Cardiac muscle cell (in vitro differentiated cells and primary cell): ENCODE results near the gene RNU1-4. TPM values are rescaled to one million over a fixed set of nuclear protein-coding genes. Genes with fewer than 3 reads are reported as not detected.
"Not testable (repeated sequence)": the region's sequence is repeated elsewhere in the genome, so short reads cannot be mapped to it uniquely, and the experiment has no call there.

ENCODE experiments used
- DNase-seq, 2 donors: peaks; one replicate each; pipeline versions ENCODE4 v3.0.0 to v3.0.0-alpha.2; 2010 to 2017; ENCODE audit warnings: low read depth in 1 of 2, low spot score in 1 of 2
- H3K27ac ChIP-seq: fragments of 200-600 bp; sonication (generic); 2 replicates; pipeline ENCODE4 v1.5.1; 2016
- H3K27me3 ChIP-seq: fragments of 200-600 bp; sonication (generic); 2 replicates; pipeline ENCODE4 v1.6.0; 2016; ENCODE audit warnings: control low read depth
- H3K36me3 ChIP-seq: fragments of 200-600 bp; sonication (generic); 2 replicates; pipeline ENCODE4 v1.5.1; 2016; ENCODE audit warnings: control low read depth
- H3K4me1 ChIP-seq: fragments of 200-600 bp; sonication (generic); 2 replicates; pipeline ENCODE4 v1.8.1; 2017; ENCODE audit warnings: low read depth, mild to moderate bottlenecking, mixed run types
- H3K4me3 ChIP-seq: fragments of 200-600 bp; sonication (generic); 2 replicates; pipeline ENCODE4 v1.5.1; 2016; ENCODE audit warnings: mild to moderate bottlenecking
- H3K9me3 ChIP-seq: fragments of 200-600 bp; sonication (generic); 2 replicates; pipeline ENCODE4 v1.5.1; 2017; ENCODE audit warnings: low read depth, mild to moderate bottlenecking, control low read depth
- polyA plus RNA-seq: library from polyadenylated mRNA; unstranded; fragments of >200 nt; fragmentation: Nextera tagmentation; extraction: Ambion mirVana; gene quantifications from 2 replicates; pipeline ENCODE4 v1.2.1, GENCODE V29; 2016
- total RNA-seq: library from RNA; depleted of rRNA; stranded (reverse); fragments of >200 nt; gene quantifications from 2 replicates; pipeline ENCODE4 v1.2.3, GENCODE V29; 2016

Gene RNU1-4
- total and polyA plus RNA-seq, 2 experiments from 2014 or later: under 0.01 TPM; not detected in 1

DNA sequence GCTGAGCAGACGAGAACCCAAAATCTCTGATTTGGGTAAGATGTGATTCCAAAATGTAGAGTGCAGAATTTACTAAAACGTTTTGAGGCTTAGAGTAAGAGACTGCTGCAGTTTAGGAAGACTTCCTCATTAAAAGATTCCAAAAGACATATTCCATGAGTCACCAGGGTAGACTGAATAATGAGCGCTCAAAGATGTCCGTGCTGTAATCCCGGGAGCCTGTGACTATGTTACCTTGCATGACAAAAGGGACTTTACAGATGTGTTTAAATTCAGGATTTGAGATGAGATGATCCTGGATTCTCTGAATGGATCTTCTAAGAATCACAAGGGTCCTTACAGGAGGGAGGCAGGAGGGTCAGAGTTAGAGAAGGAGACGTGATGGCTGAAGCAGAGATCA, 33.4 kb downstream of the RNU1-4 start:
- H3K4me3 ChIP-seq, H3K36me3 ChIP-seq, DNase-seq, H3K27ac ChIP-seq, H3K9me3 ChIP-seq, H3K27me3 ChIP-seq, H3K4me1 ChIP-seq: not testable (repeated sequence)

DNA sequence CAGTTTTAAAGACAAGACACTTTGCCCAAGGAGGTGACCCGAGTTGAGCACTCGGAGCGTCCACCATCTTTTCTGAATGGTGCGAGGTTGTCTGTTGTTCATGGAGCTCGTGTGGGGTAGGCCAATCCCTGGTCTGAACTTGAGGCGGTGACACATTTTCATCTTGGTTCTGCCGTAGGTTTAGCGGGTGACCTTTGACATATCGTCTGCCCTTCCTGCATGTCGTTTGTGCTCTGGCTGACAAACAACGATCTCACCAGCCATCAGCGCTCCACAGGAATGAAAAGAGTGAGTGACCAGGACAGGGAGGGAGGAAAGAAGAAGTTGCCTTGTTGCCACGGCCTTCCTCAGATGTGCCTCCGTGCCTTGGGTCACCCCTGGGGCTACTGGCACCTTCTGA, 34.5 kb downstream of the RNU1-4 start:
- H3K27ac ChIP-seq: not testable (repeated sequence)

DNA sequence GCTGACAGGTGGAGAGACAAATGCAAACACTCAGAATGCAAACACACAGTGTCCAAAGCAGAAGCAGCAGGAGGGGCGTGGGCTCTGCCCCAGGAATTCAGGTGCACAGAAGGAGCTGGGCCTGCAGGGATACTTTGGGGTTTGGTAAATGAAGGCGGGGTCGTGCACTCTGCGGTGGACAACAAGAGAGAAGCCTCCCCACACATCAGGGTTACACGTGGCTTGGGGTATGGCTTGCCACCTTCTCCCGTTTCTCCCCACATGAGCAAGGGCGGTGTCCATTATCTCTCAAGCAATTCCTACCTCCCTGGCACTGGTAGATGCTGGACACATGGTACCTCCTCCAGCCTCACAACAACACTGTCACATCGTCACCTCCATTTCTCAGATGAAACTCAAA, 35.0 kb downstream of the RNU1-4 start:
- H3K27me3 ChIP-seq: peaks cover 14% of the 10 kb centered on the region
- H3K4me3 ChIP-seq, H3K36me3 ChIP-seq, H3K4me1 ChIP-seq, H3K27ac ChIP-seq, H3K9me3 ChIP-seq, DNase-seq: not testable (repeated sequence)

More for the DNA sequence above, 34.5 kb downstream of the RNU1-4 start:
- H3K9me3 ChIP-seq, H3K4me1 ChIP-seq, H3K36me3 ChIP-seq, DNase-seq, H3K4me3 ChIP-seq: not testable (repeated sequence)
- peaks cover 14% of the 10 kb centered on the region for H3K27me3 ChIP-seq

DNA sequence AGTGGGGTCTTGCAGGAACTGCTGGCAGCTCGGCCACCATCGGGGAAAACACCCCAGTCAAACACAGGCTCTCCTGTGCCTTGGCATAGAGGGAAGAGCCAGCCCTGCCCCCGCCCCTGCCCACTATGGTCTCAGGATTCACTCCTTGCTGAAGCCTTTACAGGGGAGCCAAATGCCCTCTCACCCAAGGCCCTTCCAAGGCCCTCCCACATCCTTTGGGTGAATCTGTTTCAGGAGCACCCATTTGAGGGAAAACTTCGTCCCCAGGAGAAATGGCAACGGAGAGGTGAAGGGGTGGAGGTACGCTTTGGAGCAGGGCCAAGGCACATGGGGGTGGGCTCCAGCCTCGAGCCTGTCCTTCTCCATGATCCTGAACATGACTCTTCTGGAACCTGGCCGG, 35.9 kb downstream of the RNU1-4 start:
- DNase-seq, H3K9me3 ChIP-seq, H3K4me1 ChIP-seq, H3K36me3 ChIP-seq, H3K4me3 ChIP-seq, H3K27ac ChIP-seq: not testable (repeated sequence)
- peaks cover 16% of the 10 kb centered on the region for H3K27me3 ChIP-seq

DNA sequence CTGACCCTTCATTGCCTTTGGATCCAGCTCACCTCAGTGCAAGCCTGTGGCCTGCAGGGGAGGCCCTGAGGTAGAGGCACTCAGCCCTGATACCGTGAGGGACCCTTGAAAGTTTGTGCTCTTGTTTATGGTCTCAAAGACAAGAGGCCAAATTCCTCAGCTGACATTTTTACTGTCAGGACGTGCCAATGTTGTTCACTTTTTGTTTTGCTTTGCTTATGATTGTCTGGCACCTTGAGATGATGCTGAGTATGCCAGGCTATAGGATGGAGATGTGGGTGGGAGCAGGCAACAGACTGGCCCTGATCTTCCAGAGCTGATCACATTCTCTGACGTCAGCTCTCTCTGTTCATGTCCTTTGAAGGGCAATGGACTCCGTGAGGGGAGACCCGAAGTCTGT, 36.5 kb downstream of the RNU1-4 start:
- not testable (repeated sequence) for H3K9me3 ChIP-seq, H3K4me3 ChIP-seq, DNase-seq, H3K4me1 ChIP-seq, H3K27ac ChIP-seq, H3K36me3 ChIP-seq
- H3K27me3 ChIP-seq: peaks cover 22% of the 10 kb centered on the region

DNA sequence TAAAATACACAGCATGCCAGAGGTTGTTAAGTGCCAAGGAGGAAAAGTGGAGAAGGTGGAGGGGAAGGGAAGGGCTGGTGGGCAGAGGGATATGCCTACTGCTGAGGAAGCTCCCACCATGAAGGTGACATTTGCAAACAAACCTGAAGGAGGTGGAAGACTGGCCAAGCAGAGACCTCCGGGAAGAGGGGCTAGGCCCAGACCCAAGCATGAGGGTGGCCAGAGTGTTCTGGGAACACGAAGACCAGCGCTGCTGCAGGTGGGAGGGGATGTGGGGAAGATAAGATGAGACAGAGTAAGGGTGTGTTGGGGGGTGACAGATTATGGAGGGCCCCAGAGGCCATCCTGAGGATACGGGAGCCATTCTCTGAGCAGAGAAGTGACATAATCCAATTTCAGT, 37.5 kb downstream of the RNU1-4 start:
- H3K4me3 ChIP-seq, DNase-seq, H3K36me3 ChIP-seq, H3K9me3 ChIP-seq, H3K27ac ChIP-seq, H3K4me1 ChIP-seq: not testable (repeated sequence)
- peaks cover 28% of the 10 kb centered on the region for H3K27me3 ChIP-seq

DNA sequence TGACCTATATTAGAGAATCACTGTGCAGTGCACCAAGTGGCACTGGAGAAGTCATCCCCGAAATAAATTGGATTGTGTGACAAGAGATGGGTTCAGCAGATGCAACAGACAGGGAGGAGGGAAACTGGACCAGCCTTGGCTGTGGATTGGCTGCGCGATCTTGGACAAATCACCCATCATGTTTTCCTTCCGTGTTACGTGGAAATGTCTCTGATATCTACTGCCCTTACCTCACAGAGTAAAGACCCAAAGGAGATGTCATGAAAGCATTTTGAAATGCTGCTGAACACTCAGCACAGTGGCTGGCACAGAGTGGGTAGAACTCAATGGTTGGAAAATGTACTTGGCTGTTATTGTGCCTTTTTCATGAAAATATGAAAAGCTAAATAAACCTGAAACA, 39.2 kb downstream of the RNU1-4 start:
- H3K4me1 ChIP-seq, H3K4me3 ChIP-seq, DNase-seq, H3K36me3 ChIP-seq, H3K9me3 ChIP-seq, H3K27ac ChIP-seq: not testable (repeated sequence)
- peaks cover 28% of the 10 kb centered on the region for H3K27me3 ChIP-seq

DNA sequence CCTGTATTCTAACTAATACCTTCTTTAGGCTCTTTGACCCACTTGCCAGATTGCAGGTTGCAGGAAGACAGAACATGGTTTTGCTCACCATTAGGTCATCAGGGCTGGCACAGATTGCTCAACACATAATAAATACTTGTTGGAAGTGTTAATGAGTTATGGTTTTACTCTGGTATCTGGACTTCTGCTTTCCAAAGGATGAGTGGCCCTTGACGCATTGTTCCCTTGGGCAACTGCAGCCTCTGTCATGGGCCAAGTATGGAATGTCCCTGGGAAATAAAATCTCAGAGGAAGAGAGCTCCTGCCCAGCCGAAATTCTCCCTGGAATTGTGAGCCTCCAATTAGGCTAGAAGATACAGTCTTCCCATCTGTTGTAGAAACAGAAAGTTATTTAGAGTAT, 40.7 kb downstream of the RNU1-4 start:
- not testable (repeated sequence) for H3K4me1 ChIP-seq, H3K27ac ChIP-seq, H3K4me3 ChIP-seq

DNA sequence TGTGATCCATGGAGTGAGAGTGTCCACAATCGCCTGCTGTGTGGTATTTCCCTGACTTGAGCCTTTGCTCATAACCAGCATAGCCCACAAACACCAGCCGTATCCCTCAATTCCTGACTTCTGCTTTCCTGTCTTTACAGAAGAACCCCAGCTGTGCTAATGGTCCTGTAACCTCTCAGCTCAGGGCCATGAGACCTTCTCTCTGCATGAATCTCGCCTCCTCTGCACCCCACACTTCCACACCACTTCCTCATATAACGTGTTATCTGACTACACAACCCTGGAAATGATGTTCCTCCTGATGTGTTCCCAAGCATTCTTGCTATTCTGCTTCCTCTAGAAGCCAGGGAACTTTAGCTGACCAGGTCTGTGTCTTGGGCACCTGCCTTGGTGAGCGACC, 41.3 kb downstream of the RNU1-4 start:
- H3K36me3 ChIP-seq, H3K4me1 ChIP-seq, H3K4me3 ChIP-seq, DNase-seq, H3K27ac ChIP-seq, H3K9me3 ChIP-seq: not testable (repeated sequence)
- peaks cover 28% of the 10 kb centered on the region for H3K27me3 ChIP-seq

More for the DNA sequence above, 40.7 kb downstream of the RNU1-4 start:
- not testable (repeated sequence) for H3K9me3 ChIP-seq, H3K36me3 ChIP-seq, DNase-seq
- H3K27me3 ChIP-seq: peaks cover 28% of the 10 kb centered on the region

DNA sequence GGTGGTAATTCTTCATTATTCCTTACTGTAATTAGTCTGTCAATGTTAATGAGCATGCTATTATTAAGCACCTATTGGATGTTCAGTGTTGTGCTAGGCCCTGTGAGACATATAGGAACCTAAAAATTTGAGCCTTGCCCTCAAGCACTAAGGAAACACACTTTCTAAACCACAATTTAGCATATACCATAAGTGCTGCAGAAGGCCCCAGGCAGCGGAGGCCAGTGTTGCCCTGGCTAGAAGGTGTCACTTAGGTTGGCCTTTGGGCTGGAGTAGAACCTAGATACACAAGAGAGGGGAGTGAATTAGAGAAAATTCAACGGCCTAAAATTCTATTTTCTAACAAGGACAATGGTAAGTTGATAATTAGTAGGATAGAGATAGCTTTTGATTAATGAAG, 44.6 kb downstream of the RNU1-4 start:
- H3K36me3 ChIP-seq, H3K9me3 ChIP-seq, H3K4me1 ChIP-seq, DNase-seq, H3K4me3 ChIP-seq, H3K27ac ChIP-seq: not testable (repeated sequence)
- H3K27me3 ChIP-seq: peaks cover 17% of the 10 kb centered on the region

DNA sequence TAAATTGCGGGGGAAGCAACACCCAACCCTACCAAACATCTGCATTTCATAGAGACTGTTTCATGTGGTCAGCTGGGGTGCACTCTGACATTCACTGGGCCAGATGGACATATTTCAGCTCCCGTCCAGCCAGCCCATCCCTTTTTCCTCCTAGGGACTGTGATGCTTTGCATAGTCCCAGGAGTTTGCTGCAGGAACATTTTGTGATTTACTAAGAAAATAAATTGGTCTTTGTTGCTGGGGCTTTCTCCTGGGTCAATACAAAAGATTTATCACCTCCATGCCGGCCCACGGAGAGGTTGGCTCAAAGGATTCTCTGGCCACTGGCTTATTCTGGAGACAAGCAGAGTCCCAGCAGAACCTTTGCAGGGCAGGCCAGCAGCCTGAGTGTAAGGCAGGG, 46.0 kb downstream of the RNU1-4 start:
- H3K27me3 ChIP-seq: peaks cover 11% of the 10 kb centered on the region
- not testable (repeated sequence) for H3K9me3 ChIP-seq, H3K27ac ChIP-seq, H3K4me3 ChIP-seq, H3K4me1 ChIP-seq, DNase-seq, H3K36me3 ChIP-seq

DNA sequence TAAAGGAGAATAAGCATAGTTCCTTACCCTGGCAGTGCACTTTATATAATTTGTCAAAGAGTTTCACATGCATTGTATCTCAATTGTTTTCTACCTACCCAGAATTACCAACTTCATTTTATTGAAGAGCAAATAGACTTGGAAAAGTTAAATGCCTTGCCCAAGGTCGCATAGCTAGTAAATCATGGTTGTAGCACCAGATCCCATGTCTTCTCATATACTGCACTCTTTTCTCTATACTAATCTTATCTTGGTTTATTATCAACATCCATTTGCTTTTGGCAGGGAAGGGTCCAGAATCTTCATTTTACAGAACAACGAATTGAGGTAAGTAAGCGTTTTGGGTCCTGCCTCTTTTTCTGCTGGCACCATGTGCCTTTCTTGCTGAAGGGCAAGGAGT, 46.9 kb downstream of the RNU1-4 start:
- H3K27ac ChIP-seq, H3K9me3 ChIP-seq, DNase-seq, H3K4me3 ChIP-seq, H3K4me1 ChIP-seq, H3K36me3 ChIP-seq, H3K27me3 ChIP-seq: not testable (repeated sequence)

DNA sequence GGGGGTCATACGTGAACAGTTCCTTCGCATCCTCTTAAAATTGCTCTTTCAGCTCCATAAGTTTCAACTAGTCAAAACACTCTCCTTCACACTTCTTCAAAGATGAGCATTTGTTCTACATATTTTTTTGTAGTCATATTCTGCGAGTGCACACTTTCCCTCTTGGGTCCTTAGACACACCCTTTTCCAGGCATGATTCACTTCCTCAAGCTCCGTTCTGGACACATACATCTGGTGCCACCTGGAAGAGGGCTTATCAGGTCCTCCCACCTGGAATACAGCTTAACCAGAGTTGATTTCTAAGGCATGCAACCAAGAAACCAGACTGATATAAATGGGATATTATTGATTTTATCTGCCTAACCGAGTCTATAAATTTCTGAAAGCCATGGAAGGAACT, 47.4 kb downstream of the RNU1-4 start:
- H3K4me3 ChIP-seq, H3K27me3 ChIP-seq, H3K27ac ChIP-seq, H3K4me1 ChIP-seq, H3K36me3 ChIP-seq, H3K9me3 ChIP-seq, DNase-seq: not testable (repeated sequence)
